ENCODE measurements around the gene GPX6. TPM values are rescaled to one million over a fixed set of nuclear protein-coding genes. Genes with fewer than 3 reads are reported as not detected.

GPX6 gene
- total RNA-seq, 1 experiment from 2014 or later, result not detected

GRCh38 chr6:28468056-28468455 lies 47.5 kb downstream of the GPX6 start:
- Histone ChIP-seq H3K27me3 (ENCODE audit: control insufficient read depth, insufficient read depth, low read length) (peaks cover 3% of the 10 kb centered on the region; the same call in 1 of the 2 replicates), H3K27ac (ENCODE audit: low read length) (no peak overlapping the region), H3K4me3 (ENCODE audit: low read depth in 2 of 2, low read length in 2 of 2) (no peak overlapping the region), H3K4me1 (ENCODE audit: control insufficient read depth, insufficient read depth, low read length) (no peaks in the 10 kb centered on the region), H3K36me3 (ENCODE audit: control insufficient read depth, insufficient read depth, low read length) (no peaks in the 10 kb centered on the region), H3K9me3 (ENCODE audit: control insufficient read depth, insufficient read depth, low read depth, low read length) (peaks cover 8% of the 10 kb centered on the region; the same call in 1 of the 2 replicates)
- TF ChIP-seq, protein P1, sequence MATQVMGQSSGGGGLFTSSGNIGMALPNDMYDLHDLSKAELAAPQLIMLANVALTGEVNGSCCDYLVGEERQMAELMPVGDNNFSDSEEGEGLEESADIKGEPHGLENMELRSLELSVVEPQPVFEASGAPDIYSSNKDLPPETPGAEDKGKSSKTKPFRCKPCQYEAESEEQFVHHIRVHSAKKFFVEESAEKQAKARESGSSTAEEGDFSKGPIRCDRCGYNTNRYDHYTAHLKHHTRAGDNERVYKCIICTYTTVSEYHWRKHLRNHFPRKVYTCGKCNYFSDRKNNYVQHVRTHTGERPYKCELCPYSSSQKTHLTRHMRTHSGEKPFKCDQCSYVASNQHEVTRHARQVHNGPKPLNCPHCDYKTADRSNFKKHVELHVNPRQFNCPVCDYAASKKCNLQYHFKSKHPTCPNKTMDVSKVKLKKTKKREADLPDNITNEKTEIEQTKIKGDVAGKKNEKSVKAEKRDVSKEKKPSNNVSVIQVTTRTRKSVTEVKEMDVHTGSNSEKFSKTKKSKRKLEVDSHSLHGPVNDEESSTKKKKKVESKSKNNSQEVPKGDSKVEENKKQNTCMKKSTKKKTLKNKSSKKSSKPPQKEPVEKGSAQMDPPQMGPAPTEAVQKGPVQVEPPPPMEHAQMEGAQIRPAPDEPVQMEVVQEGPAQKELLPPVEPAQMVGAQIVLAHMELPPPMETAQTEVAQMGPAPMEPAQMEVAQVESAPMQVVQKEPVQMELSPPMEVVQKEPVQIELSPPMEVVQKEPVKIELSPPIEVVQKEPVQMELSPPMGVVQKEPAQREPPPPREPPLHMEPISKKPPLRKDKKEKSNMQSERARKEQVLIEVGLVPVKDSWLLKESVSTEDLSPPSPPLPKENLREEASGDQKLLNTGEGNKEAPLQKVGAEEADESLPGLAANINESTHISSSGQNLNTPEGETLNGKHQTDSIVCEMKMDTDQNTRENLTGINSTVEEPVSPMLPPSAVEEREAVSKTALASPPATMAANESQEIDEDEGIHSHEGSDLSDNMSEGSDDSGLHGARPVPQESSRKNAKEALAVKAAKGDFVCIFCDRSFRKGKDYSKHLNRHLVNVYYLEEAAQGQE (IDR thresholded peaks at IDR 0.05; ENCODE audit: insufficient read depth in 1 of 2, low read depth in 2 of 2, low read length in 1 of 2), result no peak
- TF ChIP-seq SIN3A (IDR thresholded peaks at IDR 0.05; ENCODE audit: borderline replicate concordance, insufficient read depth, low read depth, low read length) (no peak), CTCF (IDR thresholded peaks at IDR 0.05) (no peak), TCF7L2 (IDR thresholded peaks at IDR 0.05; ENCODE audit: low read depth, low read length) (no peak), POLR2AphosphoS5 (IDR thresholded peaks at IDR 0.05; ENCODE audit: low read depth, low read length) (no peak)
- DNase-seq (ENCODE audit: low read depth, low spot score), result no peak
- no peak for ATAC-seq
- ChIA-PET CTCF (no interaction called here), POLR2A (no interaction called here)
- BruUV-seq (replicated peaks), result no TSS peak
- in situ Hi-C loops (cut with HindIII; ENCODE audit: low pct_unique_long_range_greater_than_20kb, low sequenced_read_pairs), result no loop called here
- intact Hi-C loops (cut with micrococcal nuclease; ENCODE audit: unreplicated experiment), result no loop called here

DNA sequence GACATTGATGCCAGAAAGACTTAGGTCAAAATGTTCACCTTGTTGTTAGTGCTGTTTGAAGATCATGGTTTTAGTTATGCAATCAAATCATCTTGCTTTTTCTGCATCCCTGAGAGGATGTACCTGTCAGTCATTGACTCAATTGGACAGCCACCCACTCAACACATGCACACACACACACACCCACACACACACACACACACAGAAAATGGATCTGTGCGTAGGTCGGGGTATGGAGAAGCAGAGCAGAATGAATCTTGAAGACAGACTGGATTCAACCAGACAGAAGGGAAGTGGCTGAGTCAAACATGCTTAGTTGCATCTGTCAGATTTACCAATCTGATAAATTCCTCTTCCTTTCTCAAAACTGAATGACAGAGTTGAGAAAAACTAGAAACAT lies 53.2 kb downstream of the GPX6 start:
- no peak overlapping the region for H3K27ac ChIP-seq (ENCODE audit: low read length)
- ATAC-seq (no peak), DNase-seq (ENCODE audit: low read depth, low spot score) (no peak)
- CTCF ChIA-PET, result no interaction called here
- intact Hi-C loops (cut with micrococcal nuclease; ENCODE audit: unreplicated experiment), result no loop called here
- no peaks in the 10 kb centered on the region for H3K36me3 ChIP-seq (ENCODE audit: control insufficient read depth, insufficient read depth, low read length)
- POLR2A ChIA-PET, result no interaction called here
- no peak for TF ChIP-seq POLR2AphosphoS5 (IDR thresholded peaks at IDR 0.05; ENCODE audit: low read depth, low read length)
- TF ChIP-seq SIN3A (IDR thresholded peaks at IDR 0.05; ENCODE audit: borderline replicate concordance, insufficient read depth, low read depth, low read length), result no peak
- no TSS peak for BruUV-seq (replicated peaks)
- H3K27me3 ChIP-seq (ENCODE audit: control insufficient read depth, insufficient read depth, low read length), result peaks cover 15% of the 10 kb centered on the region
- in situ Hi-C loops (cut with HindIII; ENCODE audit: low pct_unique_long_range_greater_than_20kb, low sequenced_read_pairs), result no loop called here
- H3K4me3 ChIP-seq (ENCODE audit: low read depth in 2 of 2, low read length in 2 of 2), result no peak overlapping the region
- H3K9me3 ChIP-seq (ENCODE audit: control insufficient read depth, insufficient read depth, low read depth, low read length), result no peaks in the 10 kb centered on the region
- H3K4me1 ChIP-seq (ENCODE audit: control insufficient read depth, insufficient read depth, low read length), result no peaks in the 10 kb centered on the region

GRCh38 chr6:28458568-28458967 lies 57.0 kb downstream of the GPX6 start:
- BruUV-seq (replicated peaks), result no TSS peak
- Histone ChIP-seq H3K27me3 (ENCODE audit: control insufficient read depth, insufficient read depth, low read length) (peaks cover 27% of the 10 kb centered on the region), H3K4me1 (ENCODE audit: control insufficient read depth, insufficient read depth, low read length) (no peaks in the 10 kb centered on the region), H3K4me3 (ENCODE audit: low read depth in 2 of 2, low read length in 2 of 2) (no peak overlapping the region), H3K9me3 (ENCODE audit: control insufficient read depth, insufficient read depth, low read depth, low read length) (no peaks in the 10 kb centered on the region), H3K36me3 (ENCODE audit: control insufficient read depth, insufficient read depth, low read length) (no peaks in the 10 kb centered on the region), H3K27ac (ENCODE audit: low read length) (no peak overlapping the region)
- in situ Hi-C loops (cut with HindIII; ENCODE audit: low pct_unique_long_range_greater_than_20kb, low sequenced_read_pairs) (no loop called here), intact Hi-C loops (cut with micrococcal nuclease; ENCODE audit: unreplicated experiment) (no loop called here)
- ATAC-seq (no peak), DNase-seq (ENCODE audit: low read depth, low spot score) (no peak)
- ChIA-PET POLR2A (no interaction called here), CTCF (no interaction called here)
- TF ChIP-seq CTCF (IDR thresholded peaks at IDR 0.05) (no peak), TCF7L2 (IDR thresholded peaks at IDR 0.05; ENCODE audit: low read depth, low read length) (no peak), POLR2AphosphoS5 (IDR thresholded peaks at IDR 0.05; ENCODE audit: low read depth, low read length) (no peak), SIN3A (IDR thresholded peaks at IDR 0.05; ENCODE audit: borderline replicate concordance, insufficient read depth, low read depth, low read length) (no peak)
- TF ChIP-seq, protein P1 (IDR thresholded peaks at IDR 0.05; ENCODE audit: insufficient read depth in 1 of 2, low read depth in 2 of 2, low read length in 1 of 2), result no peak

Measured in Panc1 (cell line).